Activated CD4-positive, alpha-beta T cell treated with anti-CD3 and anti-CD28 coated beads, Interleukin-2, amount 50 U/mL, for 48 hours (primary cell): ENCODE data around the gene SND1.
A peak's percentile ranks its signal among the peaks of the same experiment; 100 is the strongest.

Experiments
- DNase-seq, 2 experiments: peaks; one replicate each; pipeline ENCODE4 v3.0.0-alpha.2; 2020

The SND1 gene

GRCh38 chr7:127840226-127840951 lies 188.4 kb downstream of the SND1 start:
- DNase-seq, result no peak

GRCh38 chr7:127844165-127844564 lies 192.2 kb downstream of the SND1 start:
- no peak for DNase-seq

GRCh38 chr7:127844707-127845331 lies 192.8 kb downstream of the SND1 start:
- DNase-seq, result no peak

- no peak for DNase-seq
These were observed 193.7 kb downstream of the SND1 start for GRCh38 chr7:127845522-127846214.

GRCh38 chr7:127847641-127848040 lies 195.6 kb downstream of the SND1 start:
- DNase-seq, result no peak

GRCh38 chr7:127848241-127848640 lies 196.2 kb downstream of the SND1 start:
- DNase-seq, result no peak

- DNase-seq, result peak; percentile 29 to 44
These were observed 198.2 kb downstream of the SND1 start for GRCh38 chr7:127850195-127850594.

GRCh38 chr7:127854383-127854782 lies 202.4 kb downstream of the SND1 start:
- no peak for DNase-seq

GRCh38 chr7:127857464-127857841 lies 205.5 kb downstream of the SND1 start:
- DNase-seq, result no peak

- DNase-seq, result no peak
These were observed 206.3 kb downstream of the SND1 start for GRCh38 chr7:127858091-127858914.

- no peak for DNase-seq
These were observed 206.9 kb downstream of the SND1 start for GRCh38 chr7:127858915-127859189.

GRCh38 chr7:127859330-127859729 lies 207.3 kb downstream of the SND1 start:
- no peak for DNase-seq

- DNase-seq, result no peak
These were observed 210.5 kb downstream of the SND1 start for GRCh38 chr7:127862525-127862924.

GRCh38 chr7:127863082-127863481 lies 211.1 kb downstream of the SND1 start:
- no peak for DNase-seq

GRCh38 chr7:127865466-127865865 lies 213.5 kb downstream of the SND1 start:
- DNase-seq, result no peak

GRCh38 chr7:127870231-127870907 lies 218.4 kb downstream of the SND1 start:
- no peak for DNase-seq

- DNase-seq, result no peak
These were observed 219.2 kb downstream of the SND1 start for GRCh38 chr7:127871226-127871625.

- DNase-seq, result no peak
These were observed 220.1 kb downstream of the SND1 start for GRCh38 chr7:127872122-127872521.

- no peak for DNase-seq
These were observed 221.2 kb downstream of the SND1 start for GRCh38 chr7:127873151-127873550.

- DNase-seq, result peak in 1 of 2 experiments; percentile 16
These were observed 222.0 kb downstream of the SND1 start for GRCh38 chr7:127873715-127874636.

GRCh38 chr7:127874951-127875608 lies 223.1 kb downstream of the SND1 start:
- no peak for DNase-seq
